Esophagus squamous epithelium (tissue), 5 donors: ENCODE measurements around the gene DENND4C. TPM values are rescaled to one million over a fixed set of nuclear protein-coding genes. Genes with fewer than 3 reads are reported as not detected.
"Not testable (repeated sequence)": the region's sequence is repeated elsewhere in the genome, so short reads cannot be mapped to it uniquely, and the experiment has no call there.

ENCODE experiments used
- DNase-seq: peaks from one replicate; lab custom pipeline; 2025; lab: John Stamatoyannopoulos, UW
- H3K27ac ChIP-seq, 4 donors: fragments of 200-600 bp; sonication (generic); one replicate each; pipeline ENCODE4 v1.5.1; 2016 to 2019; ENCODE audit warnings: mild to moderate bottlenecking in 1 of 4
- H3K27me3 ChIP-seq, 4 donors: fragments of 200-600 bp; sonication (generic); 1 replicate in 3 of 4; 2 replicates in 1 of 4; pipeline versions ENCODE4 v1.5.1 to v1.6.0; 2017 to 2021; ENCODE audit warnings: antibody characterized with exemption in 1 of 4
- H3K36me3 ChIP-seq, 3 donors: fragments of 200-600 bp; sonication (generic); one replicate each; pipeline ENCODE4 v1.5.1; 2016 to 2019
- H3K4me1 ChIP-seq, 3 donors: fragments of 200-600 bp; sonication (generic); one replicate each; pipeline ENCODE4 v1.5.1; 2017 to 2019
- H3K4me3 ChIP-seq, 4 donors: fragments of 200-600 bp; sonication (generic); 1 replicate in 3 of 4; 2 replicates in 1 of 4; pipeline ENCODE4 v1.5.1; 2016 to 2019; ENCODE audit warnings: mild to moderate bottlenecking in 2 of 4, moderate library complexity in 1 of 4
- H3K9me3 ChIP-seq, 3 donors: fragments of 200-600 bp; sonication (generic); one replicate each; pipeline ENCODE4 v1.5.1; 2016 to 2019
- POLR2A ChIP-seq, 4 donors: fragments of 450-650 bp; IDR thresholded peaks; one replicate each; pipeline ENCODE4 v1.6.1; 2017; ENCODE audit warnings: antibody characterized with exemption in 4 of 4, mild to moderate bottlenecking in 4 of 4, moderate library complexity in 3 of 4
- WGBS, 2 donors: methylation state at CpG; one replicate each; pipeline ENCODE4 v1.1.5; 2018; 5-methylcytosine and 5-hydroxymethylcytosine counted together
- intact Hi-C: fragments of 100-400 bp; cut with DNase I; formaldehyde crosslinking; loops from one replicate; pipeline ENCODE4 v1.15.0; 2022
- total RNA-seq, 4 donors: library from RNA; depleted of rRNA; stranded (reverse); fragments of >200 nt; gene quantifications; one replicate each; pipeline ENCODE4 v1.1.0, GENCODE V29; 2016
- TF ChIP-seq, protein P1 (sequence below), 6 experiments: fragments of 450-650 bp in 4 of 6; fragments of 200-600 bp in 2 of 6; sonication (generic) in 2 of 6; IDR thresholded peaks; one replicate each; pipeline ENCODE4 v1.5.1; 2016 to 2019; ENCODE audit warnings: antibody characterized with exemption in 6 of 6, mild to moderate bottlenecking in 4 of 6, moderate library complexity in 4 of 6
- donor health status: DM: yes; HTN: yes; CAD: no.

DENND4C gene
- total RNA-seq, 4 donors from 2014 or later: 32.7 to 65.8 (median 50.7) TPM

DNA sequence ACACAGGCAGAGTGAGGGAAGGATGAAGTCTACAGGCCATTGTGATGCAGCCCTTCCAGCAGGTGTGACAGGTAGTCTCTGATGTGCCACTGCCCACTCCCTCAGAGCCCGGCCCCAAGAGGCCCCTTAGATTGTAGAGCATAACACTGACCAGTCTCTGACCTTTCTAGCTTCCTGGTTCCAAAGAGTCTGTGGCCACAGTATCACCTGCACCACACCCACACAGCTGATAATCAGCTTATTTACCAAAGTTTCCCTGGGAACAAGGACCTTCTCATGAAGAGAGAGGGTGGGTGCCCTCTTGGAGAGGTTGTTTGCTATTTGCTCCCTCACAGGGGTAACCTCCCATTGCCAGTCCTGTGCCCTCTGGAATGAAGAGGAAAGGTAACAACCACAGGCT lies 167.4 kb downstream of the DENND4C start:
- no peak for DNase-seq
- Histone ChIP-seq H3K36me3 (no peaks in the 10 kb centered on the region), H3K4me3 (no peak overlapping the region), H3K27me3 (no peaks in the 10 kb centered on the region), H3K4me1 (no peaks in the 10 kb centered on the region), H3K27ac (no peak overlapping the region), H3K9me3 (no peaks in the 10 kb centered on the region)
- intact Hi-C loops: no loop called here
- TF ChIP-seq, protein P1, sequence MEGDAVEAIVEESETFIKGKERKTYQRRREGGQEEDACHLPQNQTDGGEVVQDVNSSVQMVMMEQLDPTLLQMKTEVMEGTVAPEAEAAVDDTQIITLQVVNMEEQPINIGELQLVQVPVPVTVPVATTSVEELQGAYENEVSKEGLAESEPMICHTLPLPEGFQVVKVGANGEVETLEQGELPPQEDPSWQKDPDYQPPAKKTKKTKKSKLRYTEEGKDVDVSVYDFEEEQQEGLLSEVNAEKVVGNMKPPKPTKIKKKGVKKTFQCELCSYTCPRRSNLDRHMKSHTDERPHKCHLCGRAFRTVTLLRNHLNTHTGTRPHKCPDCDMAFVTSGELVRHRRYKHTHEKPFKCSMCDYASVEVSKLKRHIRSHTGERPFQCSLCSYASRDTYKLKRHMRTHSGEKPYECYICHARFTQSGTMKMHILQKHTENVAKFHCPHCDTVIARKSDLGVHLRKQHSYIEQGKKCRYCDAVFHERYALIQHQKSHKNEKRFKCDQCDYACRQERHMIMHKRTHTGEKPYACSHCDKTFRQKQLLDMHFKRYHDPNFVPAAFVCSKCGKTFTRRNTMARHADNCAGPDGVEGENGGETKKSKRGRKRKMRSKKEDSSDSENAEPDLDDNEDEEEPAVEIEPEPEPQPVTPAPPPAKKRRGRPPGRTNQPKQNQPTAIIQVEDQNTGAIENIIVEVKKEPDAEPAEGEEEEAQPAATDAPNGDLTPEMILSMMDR (IDR thresholded peaks at IDR 0.05): no peak
- no peak for TF ChIP-seq POLR2A (IDR thresholded peaks at IDR 0.05)
- WGBS, 2 donors: 38% methylated on average over 1 of the region's 1 CpG; no CpG with 5 or more reads in 1 of the 2 donors

GRCh38 chr9:19403231-19403630 lies 172.7 kb downstream of the DENND4C start:
- WGBS, 2 donors: 90 to 93% methylated on average over 4 of the region's 4 CpGs
- DNase-seq, H3K27me3 ChIP-seq, intact Hi-C loops, H3K9me3 ChIP-seq, H3K27ac ChIP-seq, H3K36me3 ChIP-seq, H3K4me3 ChIP-seq: not testable (repeated sequence)
- peaks cover 1 to 23% (median 2%) of the 10 kb centered on the region in 3 donors for H3K4me1 ChIP-seq

- intact Hi-C loops: no loop called here
- no peak for TF ChIP-seq POLR2A (IDR thresholded peaks at IDR 0.05)
- TF ChIP-seq, protein P1 (IDR thresholded peaks at IDR 0.05): no peak
- peak overlapping the region in 3 of 4 donors; percentile 55 to 71 (median 62) for H3K27ac ChIP-seq
- WGBS, 2 donors: 42 to 51% methylated on average over 3 to 4 of the region's 4 CpGs
- no peak for DNase-seq
- H3K27me3 ChIP-seq: no peaks in the 10 kb centered on the region
- H3K4me3 ChIP-seq: no peak overlapping the region
- no peaks in the 10 kb centered on the region for H3K36me3 ChIP-seq
- no peaks in the 10 kb centered on the region for H3K9me3 ChIP-seq
- H3K4me1 ChIP-seq: peaks cover 2 to 29% (median 6%) of the 10 kb centered on the region in 3 donors
Observed at GRCh38 chr9:19404283-19405075, 174.0 kb downstream of the DENND4C start.

- H3K27ac ChIP-seq: no peak overlapping the region
- H3K4me3 ChIP-seq: no peak overlapping the region
- 92 to 95% methylated on average over 1 of the region's 1 CpG for WGBS, 2 donors
- no peaks in the 10 kb centered on the region for H3K36me3 ChIP-seq
- peaks cover 8 to 42% (median 14%) of the 10 kb centered on the region in 3 donors for H3K4me1 ChIP-seq
- H3K27me3 ChIP-seq: no peaks in the 10 kb centered on the region
- TF ChIP-seq, protein P1 (IDR thresholded peaks at IDR 0.05): no peak
- TF ChIP-seq POLR2A (IDR thresholded peaks at IDR 0.05): no peak
- intact Hi-C loops: no loop called here
- no peaks in the 10 kb centered on the region for H3K9me3 ChIP-seq
- DNase-seq: no peak
Observed at GRCh38 chr9:19405771-19406170, 175.3 kb downstream of the DENND4C start.

- DNase-seq: peak; percentile 31
Observed at GRCh38 chr9:19408316-19408692, 177.8 kb downstream of the DENND4C start.

More at GRCh38 chr9:19408316-19408692, 177.8 kb downstream of the DENND4C start:
- WGBS, 2 donors: 12 to 25% methylated on average over 8 to 11 of the region's 20 CpGs
- peak overlapping the region; percentile 67 to 92 (median 88) for H3K4me3 ChIP-seq
- TF ChIP-seq, protein P1 (IDR thresholded peaks at IDR 0.05): no peak
- no peak for TF ChIP-seq POLR2A (IDR thresholded peaks at IDR 0.05)
- H3K9me3 ChIP-seq: no peaks in the 10 kb centered on the region
- H3K36me3 ChIP-seq: no peaks in the 10 kb centered on the region
- intact Hi-C loops: no loop called here
- H3K27ac ChIP-seq: peak overlapping the region; percentile 71 to 91 (median 88)
- H3K27me3 ChIP-seq: no peaks in the 10 kb centered on the region
- peaks cover 8 to 42% (median 14%) of the 10 kb centered on the region in 3 donors for H3K4me1 ChIP-seq
